H9 (cell line): ENCODE results near the gene LRP1B. TPM values are rescaled to one million over a fixed set of nuclear protein-coding genes. Genes with fewer than 3 reads are reported as not detected.

ENCODE experiments used
- DNase-seq: peaks from one replicate; pipeline ENCODE4 v3.0.0-alpha.2; 2017
- H2AFZ ChIP-seq: one replicate; pipeline ENCODE4 v1.6.1; 2013; ENCODE audit warnings: mild to moderate bottlenecking, low read length, control low read depth, moderate library complexity
- H2AK5ac ChIP-seq: 2 replicates; pipeline ENCODE4 v1.6.1; 2013; ENCODE audit warnings: low read length, control low read depth, mixed read lengths; ENCODE audit not compliant: insufficient read length
- H2BK120ac ChIP-seq: one replicate; pipeline ENCODE4 v1.6.1; 2013; ENCODE audit warnings: low read depth, mild to moderate bottlenecking, low read length, control low read depth, inconsistent platforms; ENCODE audit not compliant: poor library complexity, severe bottlenecking
- H2BK12ac ChIP-seq: 2 replicates; pipeline ENCODE4 v1.6.1; 2013; ENCODE audit warnings: low read length, control low read depth, mixed read lengths, low read depth; ENCODE audit not compliant: insufficient read length
- H2BK15ac ChIP-seq: 2 replicates; pipeline ENCODE4 v1.6.1; 2013; ENCODE audit warnings: low read depth, low read length, control low read depth
- H2BK20ac ChIP-seq: one replicate; pipeline ENCODE4 v1.6.1; 2013; ENCODE audit warnings: low read depth, mild to moderate bottlenecking, low read length, control low read depth, inconsistent platforms; ENCODE audit not compliant: poor library complexity, severe bottlenecking
- H2BK5ac ChIP-seq: 2 replicates; pipeline ENCODE4 v1.6.1; 2013; ENCODE audit warnings: low read length, control low read depth, mixed read lengths; ENCODE audit not compliant: insufficient read length
- H3K14ac ChIP-seq: 2 replicates; pipeline ENCODE4 v1.6.1; 2013; ENCODE audit warnings: low read length, control low read depth; ENCODE audit not compliant: insufficient read depth
- H3K18ac ChIP-seq: 2 replicates; pipeline ENCODE4 v1.6.1; 2013; ENCODE audit warnings: low read depth, mild to moderate bottlenecking, mixed read lengths, low read length, control low read depth; ENCODE audit not compliant: insufficient read length
- H3K23ac ChIP-seq: 2 replicates; pipeline ENCODE4 v1.6.1; 2013; ENCODE audit warnings: low read length, control low read depth, mixed read lengths, low read depth; ENCODE audit not compliant: insufficient read length
- H3K23me2 ChIP-seq: 2 replicates; pipeline ENCODE4 v1.6.1; 2013; ENCODE audit warnings: low read depth, mild to moderate bottlenecking, mixed read lengths, low read length, control low read depth; ENCODE audit not compliant: insufficient read length, poor library complexity, severe bottlenecking
- H3K27ac ChIP-seq: 2 replicates; pipeline ENCODE4 v1.5.1; 2013; ENCODE audit warnings: low read length, control low read depth, mixed read lengths, low read depth; ENCODE audit not compliant: insufficient read length
- H3K27me3 ChIP-seq: 2 replicates; pipeline ENCODE4 v1.6.1; 2013; ENCODE audit warnings: low read length, control low read depth, inconsistent platforms; ENCODE audit not compliant: insufficient read depth
- H3K4ac ChIP-seq: 2 replicates; pipeline ENCODE4 v1.6.1; 2013; ENCODE audit warnings: low read depth, mild to moderate bottlenecking, control low read depth, inconsistent platforms, low read length, moderate library complexity
- H3K4me1 ChIP-seq: 2 replicates; pipeline ENCODE4 v1.6.1; 2013; ENCODE audit warnings: low read length, control low read depth, inconsistent platforms; ENCODE audit not compliant: insufficient read depth
- H3K4me2 ChIP-seq: 2 replicates; pipeline ENCODE4 v1.6.1; 2013; ENCODE audit warnings: low read length, control low read depth, mixed read lengths; ENCODE audit not compliant: insufficient read length, insufficient read depth
- H3K56ac ChIP-seq: 2 replicates; pipeline ENCODE4 v1.6.1; 2013; ENCODE audit warnings: low read depth, mild to moderate bottlenecking, mixed read lengths, low read length, control low read depth; ENCODE audit not compliant: insufficient read length
- H3K79me1 ChIP-seq: 2 replicates; pipeline ENCODE4 v1.6.1; 2013; ENCODE audit warnings: low read depth, mild to moderate bottlenecking, moderate library complexity, low read length, control low read depth, inconsistent platforms; ENCODE audit not compliant: insufficient read depth, poor library complexity, severe bottlenecking
- H3K79me2 ChIP-seq: 2 replicates; pipeline ENCODE4 v1.6.1; 2013; ENCODE audit warnings: low read length, control low read depth, inconsistent platforms; ENCODE audit not compliant: insufficient read depth
- H3K9ac ChIP-seq: 2 replicates; pipeline ENCODE4 v1.6.1; 2013; ENCODE audit warnings: low read length, control low read depth, mixed read lengths; ENCODE audit not compliant: insufficient read length; ENCODE audit errors: extremely low read depth
- H3K9me3 ChIP-seq: one replicate; pipeline ENCODE4 v1.6.1; 2013; ENCODE audit warnings: low read depth, low read length, inconsistent platforms; ENCODE audit not compliant: control insufficient read depth
- H3T11ph ChIP-seq: one replicate; pipeline ENCODE4 v1.6.1; 2013; ENCODE audit warnings: mild to moderate bottlenecking, low read length, control low read depth, inconsistent platforms
- H4K20me1 ChIP-seq: one replicate; pipeline ENCODE4 v1.6.1; 2013; ENCODE audit not compliant: control insufficient read depth, insufficient read length, insufficient read depth
- H4K5ac ChIP-seq: 2 replicates; pipeline ENCODE4 v1.6.1; 2013; ENCODE audit warnings: low read depth, mild to moderate bottlenecking, mixed read lengths, low read length, control low read depth; ENCODE audit not compliant: insufficient read length
- H4K8ac ChIP-seq: replicated peaks from 2 replicates; pipeline ENCODE4 v1.6.1; 2013; ENCODE audit warnings: low read length, control low read depth, mixed read lengths, low read depth; ENCODE audit not compliant: insufficient read length
- H4K91ac ChIP-seq: 2 replicates; pipeline ENCODE4 v1.6.1; 2013; ENCODE audit warnings: low read depth, mild to moderate bottlenecking, moderate library complexity, mixed read lengths, low read length, control low read depth; ENCODE audit not compliant: insufficient read length
- H3K27ac Mint-ChIP-seq, 3 experiments: 2 replicates in 2 of 3; 3 replicates in 1 of 3; pipeline ENCODE4 v1.8.0; 2020 to 2021; ENCODE audit warnings: mixed read lengths in 3 of 3, mild to moderate bottlenecking in 1 of 3, moderate library complexity in 1 of 3
- H3K27me3 Mint-ChIP-seq: 2 replicates; pipeline ENCODE4 v1.8.0; 2021; ENCODE audit warnings: low read depth, mild to moderate bottlenecking, moderate library complexity, mixed read lengths
- H3K36me3 Mint-ChIP-seq, 3 experiments: 2 replicates in 2 of 3; 3 replicates in 1 of 3; pipeline ENCODE4 v1.8.0; 2020 to 2021; ENCODE audit warnings: low read depth in 3 of 3, mixed read lengths in 3 of 3; ENCODE audit not compliant: insufficient read depth in 1 of 3
- H3K4me1 Mint-ChIP-seq, 2 experiments: 2 replicates each; pipeline ENCODE4 v1.8.0; 2020; ENCODE audit warnings: mixed read lengths in 2 of 2
- H3K4me3 Mint-ChIP-seq, 2 experiments: 2 replicates in 1 of 2; 3 replicates in 1 of 2; pipeline ENCODE4 v1.8.0; 2020 to 2021; ENCODE audit warnings: mild to moderate bottlenecking in 2 of 2, mixed read lengths in 2 of 2, moderate library complexity in 1 of 2
- H3K9me3 Mint-ChIP-seq, 2 experiments: 2 replicates in 1 of 2; 3 replicates in 1 of 2; pipeline ENCODE4 v1.8.0; 2020; ENCODE audit warnings: mild to moderate bottlenecking in 2 of 2, mixed read lengths in 2 of 2, moderate library complexity in 1 of 2
- WGBS: extraction: QIAGEN DNeasy Blood & Tissue Kit; methylation state at CpG from one replicate; pipeline ENCODE4 v1.1.7; 2013; ENCODE audit warnings: missing lambda C conversion rate, low lambda C conversion rate, mixed read lengths; ENCODE audit not compliant: insufficient read length; ENCODE audit errors: extremely low coverage; 5-methylcytosine and 5-hydroxymethylcytosine counted together
- total RNA-seq: library from RNA; stranded (reverse); gene quantifications from 2 replicates; pipeline ENCODE4 v1.2.1, GENCODE V29; 2021
- TF ChIP-seq, protein P1 (sequence below): fragments of 200-600 bp; sonication (generic); conservative IDR thresholded peaks from 3 replicates; pipeline ENCODE4 v1.8.0; 2021; ENCODE audit warnings: antibody characterized with exemption, mild to moderate bottlenecking

Gene LRP1B
- total RNA-seq, 1 experiment from 2014 or later: not detected

DNA sequence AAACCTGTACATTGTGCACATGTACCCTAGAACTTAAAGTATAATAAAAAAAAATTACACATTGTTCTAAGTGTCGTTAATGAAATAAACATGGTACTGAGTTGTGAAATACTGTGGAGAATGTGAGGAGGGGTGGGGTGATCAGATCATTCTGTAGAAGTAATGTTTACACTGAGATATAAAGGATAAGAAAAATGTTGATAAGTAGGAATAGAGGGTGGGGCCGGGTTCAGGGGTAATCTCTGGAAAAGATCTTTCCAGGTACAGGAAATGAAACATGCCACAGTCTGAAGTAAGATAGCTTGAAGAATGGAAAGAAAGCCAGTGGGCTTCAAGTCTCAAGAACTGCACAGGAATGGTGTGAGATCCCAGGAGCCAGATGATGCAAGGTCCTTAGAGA, 1482.4 kb downstream of the LRP1B start:
- Mint-ChIP-seq H3K9me3 (no peaks in the 10 kb centered on the region), H3K4me3 (no peak overlapping the region), H3K4me1 (no peaks in the 10 kb centered on the region), H3K27ac (no peak overlapping the region), H3K36me3 (no peaks in the 10 kb centered on the region), H3K27me3 (no peaks in the 10 kb centered on the region)
- no peaks in the 10 kb centered on the region for H3K4me1 ChIP-seq
- H3K27ac ChIP-seq: no peak overlapping the region
- no peak overlapping the region for H3K4me2 ChIP-seq
- H3K4ac ChIP-seq: no peak overlapping the region
- TF ChIP-seq, protein P1, sequence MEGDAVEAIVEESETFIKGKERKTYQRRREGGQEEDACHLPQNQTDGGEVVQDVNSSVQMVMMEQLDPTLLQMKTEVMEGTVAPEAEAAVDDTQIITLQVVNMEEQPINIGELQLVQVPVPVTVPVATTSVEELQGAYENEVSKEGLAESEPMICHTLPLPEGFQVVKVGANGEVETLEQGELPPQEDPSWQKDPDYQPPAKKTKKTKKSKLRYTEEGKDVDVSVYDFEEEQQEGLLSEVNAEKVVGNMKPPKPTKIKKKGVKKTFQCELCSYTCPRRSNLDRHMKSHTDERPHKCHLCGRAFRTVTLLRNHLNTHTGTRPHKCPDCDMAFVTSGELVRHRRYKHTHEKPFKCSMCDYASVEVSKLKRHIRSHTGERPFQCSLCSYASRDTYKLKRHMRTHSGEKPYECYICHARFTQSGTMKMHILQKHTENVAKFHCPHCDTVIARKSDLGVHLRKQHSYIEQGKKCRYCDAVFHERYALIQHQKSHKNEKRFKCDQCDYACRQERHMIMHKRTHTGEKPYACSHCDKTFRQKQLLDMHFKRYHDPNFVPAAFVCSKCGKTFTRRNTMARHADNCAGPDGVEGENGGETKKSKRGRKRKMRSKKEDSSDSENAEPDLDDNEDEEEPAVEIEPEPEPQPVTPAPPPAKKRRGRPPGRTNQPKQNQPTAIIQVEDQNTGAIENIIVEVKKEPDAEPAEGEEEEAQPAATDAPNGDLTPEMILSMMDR: no peak
- H3T11ph ChIP-seq: no peak overlapping the region
- no peak overlapping the region for H2AFZ ChIP-seq
- H3K23me2 ChIP-seq: no peaks in the 10 kb centered on the region
- no peaks in the 10 kb centered on the region for H3K79me1 ChIP-seq
- no peak overlapping the region for H2AK5ac ChIP-seq
- H2BK15ac ChIP-seq: no peak overlapping the region
- H3K18ac ChIP-seq: no peak overlapping the region
- H4K91ac ChIP-seq: no peak overlapping the region
- DNase-seq: no peak
- H4K8ac ChIP-seq: no peak overlapping the region
- no peak overlapping the region for H4K5ac ChIP-seq
- no peak overlapping the region for H2BK5ac ChIP-seq
- no peak overlapping the region for H3K23ac ChIP-seq
- H4K20me1 ChIP-seq: no peaks in the 10 kb centered on the region
- H2BK120ac ChIP-seq: no peak overlapping the region
- H3K56ac ChIP-seq: no peak overlapping the region
- no peak overlapping the region for H2BK12ac ChIP-seq
- H3K9me3 ChIP-seq: no peaks in the 10 kb centered on the region
- no peaks in the 10 kb centered on the region for H3K27me3 ChIP-seq
- no peak overlapping the region for H3K14ac ChIP-seq
- no peak overlapping the region for H2BK20ac ChIP-seq
- WGBS: no CpG with 5 or more reads among the region's 2 CpGs
- no peaks in the 10 kb centered on the region for H3K79me2 ChIP-seq
- no peak overlapping the region for H3K9ac ChIP-seq
